Upper lobe of right lung (tissue), 1 donor: ENCODE data around the gene CALD1. TPM values are rescaled to one million over a fixed set of nuclear protein-coding genes. Genes with fewer than 3 reads are reported as not detected.

ENCODE experiments used
- ATAC-seq: fragments of 200-7000 bp; cut with Tn5 transposase; one replicate; pipeline ENCODE4 v1.9.1; 2020; ENCODE audit warnings: mild to moderate bottlenecking, moderate library complexity
- DNase-seq: peaks from one replicate; pipeline ENCODE4 v3.0.0-alpha.2; 2020
- H3K27ac ChIP-seq: fragments of 200-600 bp; one replicate; pipeline ENCODE4 v1.8.0; 2022
- H3K27me3 ChIP-seq: fragments of 200-600 bp; one replicate; pipeline ENCODE4 v1.8.0; 2022; ENCODE audit warnings: mild to moderate bottlenecking
- H3K36me3 ChIP-seq: fragments of 200-600 bp; one replicate; pipeline ENCODE4 v1.8.0; 2022
- H3K4me1 ChIP-seq: fragments of 200-600 bp; one replicate; pipeline ENCODE4 v1.8.0; 2022
- H3K4me3 ChIP-seq: fragments of 200-600 bp; one replicate; pipeline ENCODE4 v1.8.0; 2022; ENCODE audit warnings: mild to moderate bottlenecking
- H3K9me3 ChIP-seq: fragments of 200-600 bp; one replicate; pipeline ENCODE4 v1.8.0; 2022
- CTCF ChIP-seq: fragments of 200-600 bp; IDR thresholded peaks from one replicate; pipeline ENCODE4 v1.8.0; 2022; ENCODE audit warnings: antibody characterized with exemption
- intact Hi-C: fragments of 100-400 bp; cut with DNase I; formaldehyde crosslinking; loops from one replicate; pipeline ENCODE4 v1.11.0; 2022
- total RNA-seq: library from RNA; stranded (reverse); fragmentation: NEBNext Ultra II Directional; extraction: Animal tissue kit (Norgen Biotek cat#: 25700); gene quantifications from one replicate; pipeline ENCODE4 v1.2.1, GENCODE V29; 2021
- donor health status: DM: no; HTN: yes; CAD: no; lungs with severe emphysema.

CALD1 gene
- total RNA-seq, 1 donor from 2014 or later: 213 TPM

GRCh38 chr7:134851141-134851540, 71.7 kb downstream of the CALD1 start:
- no peaks in the 10 kb centered on the region for H3K9me3 ChIP-seq
- H3K27ac ChIP-seq: no peak overlapping the region
- DNase-seq (no peak), ATAC-seq (no peak)
- H3K36me3 ChIP-seq: no peaks in the 10 kb centered on the region
- intact Hi-C loops: no loop called here
- no peak overlapping the region for H3K4me3 ChIP-seq
- no peaks in the 10 kb centered on the region for H3K27me3 ChIP-seq
- TF ChIP-seq CTCF: no peak
- H3K4me1 ChIP-seq: no peaks in the 10 kb centered on the region

GRCh38 chr7:134852625-134853024, 73.2 kb downstream of the CALD1 start:
- intact Hi-C loops: no loop called here
- no peak overlapping the region for H3K27ac ChIP-seq

GRCh38 chr7:134854816-134855215, 75.4 kb downstream of the CALD1 start:
- H3K9me3 ChIP-seq: no peaks in the 10 kb centered on the region
- H3K4me1 ChIP-seq: no peaks in the 10 kb centered on the region
- DNase-seq: no peak
- no peak overlapping the region for H3K27ac ChIP-seq
- ATAC-seq: no peak
- H3K27me3 ChIP-seq: no peaks in the 10 kb centered on the region
- no peak for TF ChIP-seq CTCF
- no peak overlapping the region for H3K4me3 ChIP-seq
- intact Hi-C loops: no loop called here
- no peaks in the 10 kb centered on the region for H3K36me3 ChIP-seq

More at GRCh38 chr7:134852625-134853024, 73.2 kb downstream of the CALD1 start:
- H3K9me3 ChIP-seq: no peaks in the 10 kb centered on the region
- DNase-seq (no peak), ATAC-seq (no peak)
- no peaks in the 10 kb centered on the region for H3K36me3 ChIP-seq
- TF ChIP-seq CTCF: no peak
- no peaks in the 10 kb centered on the region for H3K4me1 ChIP-seq
- no peak overlapping the region for H3K4me3 ChIP-seq
- no peaks in the 10 kb centered on the region for H3K27me3 ChIP-seq

GRCh38 chr7:134855442-134855841, 76.0 kb downstream of the CALD1 start:
- no peak for DNase-seq
- Histone ChIP-seq H3K4me1 (no peaks in the 10 kb centered on the region), H3K4me3 (no peak overlapping the region), H3K9me3 (no peaks in the 10 kb centered on the region), H3K36me3 (no peaks in the 10 kb centered on the region), H3K27ac (no peak overlapping the region), H3K27me3 (no peaks in the 10 kb centered on the region)
- ATAC-seq: no peak
- no peak for TF ChIP-seq CTCF
- intact Hi-C loops: no loop called here

- Histone ChIP-seq H3K4me3 (no peak overlapping the region), H3K27me3 (no peaks in the 10 kb centered on the region), H3K27ac (no peak overlapping the region), H3K9me3 (no peaks in the 10 kb centered on the region), H3K36me3 (no peaks in the 10 kb centered on the region), H3K4me1 (no peaks in the 10 kb centered on the region)
- no peak for DNase-seq
- intact Hi-C loops: no loop called here
- no peak for ATAC-seq
- no peak for TF ChIP-seq CTCF
Observed at GRCh38 chr7:134856091-134856490, 76.7 kb downstream of the CALD1 start.

GRCh38 chr7:134856691-134857090, 77.3 kb downstream of the CALD1 start:
- Histone ChIP-seq H3K36me3 (no peaks in the 10 kb centered on the region), H3K9me3 (no peaks in the 10 kb centered on the region), H3K4me1 (no peaks in the 10 kb centered on the region), H3K4me3 (no peak overlapping the region), H3K27me3 (no peaks in the 10 kb centered on the region), H3K27ac (no peak overlapping the region)
- ATAC-seq: no peak
- no peak for TF ChIP-seq CTCF
- DNase-seq: no peak
- intact Hi-C loops: no loop called here
